ENCODE measurements around the gene C17orf75.

Gene C17orf75

DNA sequence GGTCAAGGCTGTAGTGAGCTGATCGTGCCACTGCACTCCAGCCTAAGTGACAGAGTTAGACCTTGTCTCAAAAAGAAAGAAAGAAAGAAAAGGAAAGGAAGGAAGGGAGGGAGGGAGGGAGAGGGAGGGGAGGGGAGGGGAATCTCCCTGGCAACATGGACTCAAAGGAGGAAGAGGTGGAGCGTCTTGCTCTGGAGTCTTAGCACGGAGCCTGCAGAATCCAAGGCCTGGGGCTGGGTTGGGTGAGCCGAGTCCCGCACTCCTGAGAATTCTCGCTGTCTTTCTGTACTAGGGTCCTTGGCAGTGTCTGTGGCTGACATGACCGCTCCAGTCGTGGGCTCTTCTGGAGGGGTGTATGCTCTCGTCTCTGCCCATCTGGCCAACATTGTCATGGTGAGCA lies 36.9 kb downstream of the C17orf75 start:
- H3K18ac ChIP-seq (ENCODE audit: low read depth in 1 of 2, low read length in 2 of 2) = no peak overlapping the region
- no peak overlapping the region for H3K23ac ChIP-seq (ENCODE audit: low read length in 2 of 2)

DNA sequence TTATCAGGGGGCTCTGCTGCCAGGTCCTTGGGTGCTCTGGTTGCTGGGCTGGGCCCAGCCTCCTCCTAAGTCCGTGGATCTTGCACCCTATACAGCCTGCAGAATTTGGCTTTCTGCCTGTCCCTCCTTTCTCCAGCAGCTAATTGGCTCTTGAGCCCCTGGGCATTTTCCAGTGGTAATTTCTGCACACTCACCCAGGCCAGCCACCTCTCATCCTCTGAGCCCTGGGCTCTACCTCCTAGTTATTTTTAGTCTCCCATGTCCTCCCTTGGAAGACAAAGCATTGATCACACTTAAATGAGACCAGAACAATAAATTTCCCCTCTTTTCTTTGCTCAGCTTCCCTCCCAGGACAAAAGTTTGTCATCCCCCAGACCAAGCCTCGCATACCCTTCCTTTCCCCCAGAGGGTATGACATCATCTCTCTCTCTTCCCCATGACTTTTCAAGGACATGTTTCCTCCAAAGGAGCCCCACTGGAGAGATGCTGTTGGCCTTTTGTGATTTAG lies 38.1 kb downstream of the C17orf75 start:
- no peak for DNase-seq
- no peak overlapping the region for H2AFZ ChIP-seq (ENCODE audit: low read depth, low read length)

More for the DNA sequence above, 36.9 kb downstream of the C17orf75 start:
- Histone ChIP-seq H3K9ac (ENCODE audit: low read length) (no peak overlapping the region), H3K4me2 (ENCODE audit: low read length, poor library complexity, severe bottlenecking) (no peak overlapping the region), H2AFZ (ENCODE audit: low read depth, low read length) (no peak overlapping the region), H3K9me3 (ENCODE audit: control insufficient read depth, low read length) (no peaks in the 10 kb centered on the region), H3K4me1 (ENCODE audit: control insufficient read depth, insufficient read depth, low read depth, low read length) (no peaks in the 10 kb centered on the region), H2BK12ac (ENCODE audit: low read length in 2 of 2) (no peak overlapping the region), H3K27ac (ENCODE audit: low read length, poor library complexity, severe bottlenecking) (no peak overlapping the region), H4K8ac (ENCODE audit: low read length) (no peak overlapping the region), H2BK15ac (ENCODE audit: low read depth, poor library complexity, severe bottlenecking) (no peak overlapping the region), H3K14ac (ENCODE audit: low read length in 2 of 2) (no peak overlapping the region), H3K36me3 (ENCODE audit: control insufficient read depth in 1 of 2, insufficient read depth in 2 of 2, low read depth in 1 of 2, low read length in 2 of 2) (no peaks in the 10 kb centered on the region), H4K91ac (ENCODE audit: low read length) (no peak overlapping the region), H3K4ac (ENCODE audit: low read depth in 1 of 2, low read length in 2 of 2) (no peak overlapping the region), H2BK120ac (ENCODE audit: low read depth, low read length) (no peak overlapping the region), H2BK5ac (ENCODE audit: low read depth, low read length, poor library complexity, severe bottlenecking) (no peak overlapping the region), H2AK5ac (ENCODE audit: low read length, severe bottlenecking) (no peak overlapping the region), H3K4me3 (ENCODE audit: insufficient read depth in 1 of 2, low read depth in 1 of 2, low read length in 2 of 2) (no peak overlapping the region), H3K27me3 (ENCODE audit: control insufficient read depth in 1 of 2, insufficient read depth in 1 of 2, low read length in 2 of 2) (peaks cover 39 to 48% of the 10 kb centered on the region in 2 experiments), H3K79me1 (replicated peaks; ENCODE audit: low read length, poor library complexity, severe bottlenecking) (no peaks in the 10 kb centered on the region)
- DNase-seq = no peak
- 78% methylated on average over 9 of the region's 9 CpGs for WGBS

DNA sequence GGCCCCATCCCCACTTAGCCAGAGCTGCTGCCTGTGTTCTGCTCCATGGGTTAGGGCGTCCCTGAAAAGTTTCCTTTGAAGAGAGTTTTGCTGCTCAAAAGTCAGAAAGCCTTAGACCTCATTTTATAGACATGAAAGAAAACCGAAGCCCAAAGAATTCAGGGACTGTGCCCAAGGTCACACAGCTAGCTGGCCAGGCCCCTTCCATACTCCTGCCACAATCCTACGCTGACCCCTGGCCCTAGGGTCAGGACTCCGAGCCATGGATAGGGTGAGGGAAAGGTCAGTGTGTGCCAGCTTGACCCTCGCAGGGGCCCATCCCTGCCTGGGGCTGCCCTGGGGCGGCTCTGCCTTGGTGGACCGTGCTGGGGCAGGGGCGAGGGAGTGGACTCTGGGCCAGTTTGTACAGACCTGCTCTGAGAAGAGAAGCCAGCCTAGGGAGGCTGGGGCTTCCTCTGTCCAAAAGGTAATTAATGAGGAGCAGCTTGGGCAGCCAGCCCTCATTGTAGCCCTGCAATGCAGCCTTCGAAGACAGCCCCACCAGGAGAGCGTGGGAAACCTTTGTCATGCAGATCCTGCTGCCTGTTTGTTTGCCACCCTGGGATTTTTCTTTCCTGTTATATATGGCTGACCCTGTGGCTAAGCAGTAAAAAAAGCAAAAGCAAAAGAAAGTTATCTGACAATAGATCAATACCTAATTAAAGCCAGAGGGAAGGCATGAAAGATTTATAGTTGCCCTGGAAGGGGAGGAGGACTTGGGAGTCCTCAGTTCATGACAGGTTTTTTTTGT lies 38.9 kb downstream of the C17orf75 start:
- WGBS = 60% methylated on average over 10 of the region's 10 CpGs
- H3K27ac ChIP-seq (ENCODE audit: low read length, poor library complexity, severe bottlenecking) = no peak overlapping the region

More for the DNA sequence above, 38.1 kb downstream of the C17orf75 start:
- no peak overlapping the region for H2BK5ac ChIP-seq (ENCODE audit: low read depth, low read length, poor library complexity, severe bottlenecking)
- H3K9me3 ChIP-seq (ENCODE audit: control insufficient read depth, low read length) = no peaks in the 10 kb centered on the region
- no peak overlapping the region for H3K14ac ChIP-seq (ENCODE audit: low read length in 2 of 2)
- no peak overlapping the region for H3K27ac ChIP-seq (ENCODE audit: low read length, poor library complexity, severe bottlenecking)
- peaks cover 46 to 59% of the 10 kb centered on the region in 2 experiments for H3K27me3 ChIP-seq (ENCODE audit: control insufficient read depth in 1 of 2, insufficient read depth in 1 of 2, low read length in 2 of 2)
- H3K4me3 ChIP-seq (ENCODE audit: insufficient read depth in 1 of 2, low read depth in 1 of 2, low read length in 2 of 2) = no peak overlapping the region
- no peaks in the 10 kb centered on the region for H3K36me3 ChIP-seq (ENCODE audit: control insufficient read depth in 1 of 2, insufficient read depth in 2 of 2, low read depth in 1 of 2, low read length in 2 of 2)
- no peak overlapping the region for H2BK15ac ChIP-seq (ENCODE audit: low read depth, poor library complexity, severe bottlenecking)
- H3K4me1 ChIP-seq (ENCODE audit: control insufficient read depth, insufficient read depth, low read depth, low read length) = no peaks in the 10 kb centered on the region
- whole genome bisulfite sequencing = 17% methylated on average over 2 of the region's 2 CpGs
- H4K8ac ChIP-seq (ENCODE audit: low read length) = no peak overlapping the region
- H2AK5ac ChIP-seq (ENCODE audit: low read length, severe bottlenecking) = no peak overlapping the region
- H3K79me1 ChIP-seq (replicated peaks; ENCODE audit: low read length, poor library complexity, severe bottlenecking) = no peaks in the 10 kb centered on the region
- H2BK12ac ChIP-seq (ENCODE audit: low read length in 2 of 2) = no peak overlapping the region
- H3K18ac ChIP-seq (ENCODE audit: low read depth in 1 of 2, low read length in 2 of 2) = no peak overlapping the region
- H2BK120ac ChIP-seq (ENCODE audit: low read depth, low read length) = no peak overlapping the region
- H3K4me2 ChIP-seq (ENCODE audit: low read length, poor library complexity, severe bottlenecking) = no peak overlapping the region
- no peak overlapping the region for H3K9ac ChIP-seq (ENCODE audit: low read length)
- H3K23ac ChIP-seq (ENCODE audit: low read length in 2 of 2) = no peak overlapping the region
- no peak overlapping the region for H4K91ac ChIP-seq (ENCODE audit: low read length)
- no peak overlapping the region for H3K4ac ChIP-seq (ENCODE audit: low read depth in 1 of 2, low read length in 2 of 2)

DNA sequence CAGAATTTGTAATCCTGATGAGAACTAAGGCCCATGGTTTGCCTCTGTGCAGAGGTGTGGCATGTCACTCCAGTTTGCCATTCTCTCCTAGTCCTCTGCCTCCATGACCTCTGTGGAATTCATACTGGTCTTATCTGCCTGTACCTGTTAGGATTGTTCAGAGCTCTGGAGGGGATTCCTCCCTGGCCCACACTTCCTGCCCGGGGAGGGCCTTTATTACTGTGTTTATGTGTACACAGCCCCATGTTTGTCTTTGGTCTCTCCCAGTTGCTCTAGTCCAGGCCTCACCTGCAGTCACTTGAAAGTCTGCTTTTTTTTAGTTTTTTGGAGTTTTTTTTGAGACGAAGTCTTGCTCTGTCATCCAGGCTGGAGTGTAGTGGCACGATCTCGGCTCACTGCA lies 39.9 kb downstream of the C17orf75 start:
- H2BK15ac ChIP-seq (ENCODE audit: low read depth, poor library complexity, severe bottlenecking) = no peak overlapping the region
- H3K9me3 ChIP-seq (ENCODE audit: control insufficient read depth, low read length) = no peaks in the 10 kb centered on the region
- H2BK5ac ChIP-seq (ENCODE audit: low read depth, low read length, poor library complexity, severe bottlenecking) = no peak overlapping the region
- peaks cover 30 to 52% of the 10 kb centered on the region in 2 experiments for H3K27me3 ChIP-seq (ENCODE audit: control insufficient read depth in 1 of 2, insufficient read depth in 1 of 2, low read length in 2 of 2)
- H3K18ac ChIP-seq (ENCODE audit: low read depth in 1 of 2, low read length in 2 of 2) = no peak overlapping the region
- H3K4me2 ChIP-seq (ENCODE audit: low read length, poor library complexity, severe bottlenecking) = no peak overlapping the region
- no peak overlapping the region for H3K23ac ChIP-seq (ENCODE audit: low read length in 2 of 2)
- H3K14ac ChIP-seq (ENCODE audit: low read length in 2 of 2) = no peak overlapping the region
- no peak overlapping the region for H3K9ac ChIP-seq (ENCODE audit: low read length)
- DNase-seq = no peak
- H4K8ac ChIP-seq (ENCODE audit: low read length) = no peak overlapping the region
- peaks cover 4% of the 10 kb centered on the region for H3K4me1 ChIP-seq (ENCODE audit: control insufficient read depth, insufficient read depth, low read depth, low read length)
- no peak overlapping the region for H2AK5ac ChIP-seq (ENCODE audit: low read length, severe bottlenecking)
- no peak overlapping the region for H2BK120ac ChIP-seq (ENCODE audit: low read depth, low read length)
- H2BK12ac ChIP-seq (ENCODE audit: low read length in 2 of 2) = no peak overlapping the region
- WGBS = 83% methylated on average over 4 of the region's 4 CpGs
- H3K27ac ChIP-seq (ENCODE audit: low read length, poor library complexity, severe bottlenecking) = no peak overlapping the region
- H2AFZ ChIP-seq (ENCODE audit: low read depth, low read length) = no peak overlapping the region
- H3K4me3 ChIP-seq (ENCODE audit: insufficient read depth in 1 of 2, low read depth in 1 of 2, low read length in 2 of 2) = no peak overlapping the region
- H3K4ac ChIP-seq (ENCODE audit: low read depth in 1 of 2, low read length in 2 of 2) = no peak overlapping the region
- no peak overlapping the region for H4K91ac ChIP-seq (ENCODE audit: low read length)
- H3K79me1 ChIP-seq (replicated peaks; ENCODE audit: low read length, poor library complexity, severe bottlenecking) = no peaks in the 10 kb centered on the region
- H3K36me3 ChIP-seq (ENCODE audit: control insufficient read depth in 1 of 2, insufficient read depth in 2 of 2, low read depth in 1 of 2, low read length in 2 of 2) = no peaks in the 10 kb centered on the region

More for the DNA sequence above, 38.9 kb downstream of the C17orf75 start:
- H3K9ac ChIP-seq (ENCODE audit: low read length) = no peak overlapping the region
- no peak overlapping the region for H2BK15ac ChIP-seq (ENCODE audit: low read depth, poor library complexity, severe bottlenecking)
- H2AFZ ChIP-seq (ENCODE audit: low read depth, low read length) = no peak overlapping the region
- H3K4me3 ChIP-seq (ENCODE audit: insufficient read depth in 1 of 2, low read depth in 1 of 2, low read length in 2 of 2) = no peak overlapping the region
- no peak overlapping the region for H3K18ac ChIP-seq (ENCODE audit: low read depth in 1 of 2, low read length in 2 of 2)
- H3K4me2 ChIP-seq (ENCODE audit: low read length, poor library complexity, severe bottlenecking) = no peak overlapping the region
- H4K8ac ChIP-seq (ENCODE audit: low read length) = peak overlapping the region; percentile 13
- no peak overlapping the region for H2BK12ac ChIP-seq (ENCODE audit: low read length in 2 of 2)
- H3K4me1 ChIP-seq (ENCODE audit: control insufficient read depth, insufficient read depth, low read depth, low read length) = peaks cover 4% of the 10 kb centered on the region
- H3K4ac ChIP-seq (ENCODE audit: low read depth in 1 of 2, low read length in 2 of 2) = no peak overlapping the region
- H3K14ac ChIP-seq (ENCODE audit: low read length in 2 of 2) = no peak overlapping the region
- no peak overlapping the region for H2BK120ac ChIP-seq (ENCODE audit: low read depth, low read length)
- no peak overlapping the region for H2AK5ac ChIP-seq (ENCODE audit: low read length, severe bottlenecking)
- no peak overlapping the region for H2BK5ac ChIP-seq (ENCODE audit: low read depth, low read length, poor library complexity, severe bottlenecking)
- H3K79me1 ChIP-seq (replicated peaks; ENCODE audit: low read length, poor library complexity, severe bottlenecking) = no peaks in the 10 kb centered on the region
- DNase-seq = no peak
- H3K27me3 ChIP-seq (ENCODE audit: control insufficient read depth in 1 of 2, insufficient read depth in 1 of 2, low read length in 2 of 2) = peaks cover 40 to 59% of the 10 kb centered on the region in 2 experiments
- no peaks in the 10 kb centered on the region for H3K9me3 ChIP-seq (ENCODE audit: control insufficient read depth, low read length)
- H3K36me3 ChIP-seq (ENCODE audit: control insufficient read depth in 1 of 2, insufficient read depth in 2 of 2, low read depth in 1 of 2, low read length in 2 of 2) = no peaks in the 10 kb centered on the region
- no peak overlapping the region for H3K23ac ChIP-seq (ENCODE audit: low read length in 2 of 2)
- no peak overlapping the region for H4K91ac ChIP-seq (ENCODE audit: low read length)
